ENCODE measurements around the gene HUNK.

- TF ChIP-seq EZH2 (optimal IDR thresholded peaks at IDR 0.05; ENCODE audit: low read depth, low read length), result no peak
- TF ChIP-seq, protein P1, sequence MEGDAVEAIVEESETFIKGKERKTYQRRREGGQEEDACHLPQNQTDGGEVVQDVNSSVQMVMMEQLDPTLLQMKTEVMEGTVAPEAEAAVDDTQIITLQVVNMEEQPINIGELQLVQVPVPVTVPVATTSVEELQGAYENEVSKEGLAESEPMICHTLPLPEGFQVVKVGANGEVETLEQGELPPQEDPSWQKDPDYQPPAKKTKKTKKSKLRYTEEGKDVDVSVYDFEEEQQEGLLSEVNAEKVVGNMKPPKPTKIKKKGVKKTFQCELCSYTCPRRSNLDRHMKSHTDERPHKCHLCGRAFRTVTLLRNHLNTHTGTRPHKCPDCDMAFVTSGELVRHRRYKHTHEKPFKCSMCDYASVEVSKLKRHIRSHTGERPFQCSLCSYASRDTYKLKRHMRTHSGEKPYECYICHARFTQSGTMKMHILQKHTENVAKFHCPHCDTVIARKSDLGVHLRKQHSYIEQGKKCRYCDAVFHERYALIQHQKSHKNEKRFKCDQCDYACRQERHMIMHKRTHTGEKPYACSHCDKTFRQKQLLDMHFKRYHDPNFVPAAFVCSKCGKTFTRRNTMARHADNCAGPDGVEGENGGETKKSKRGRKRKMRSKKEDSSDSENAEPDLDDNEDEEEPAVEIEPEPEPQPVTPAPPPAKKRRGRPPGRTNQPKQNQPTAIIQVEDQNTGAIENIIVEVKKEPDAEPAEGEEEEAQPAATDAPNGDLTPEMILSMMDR (IDR thresholded peaks at IDR 0.05; ENCODE audit: low read length), result no peak
Measured at GRCh38 chr21:31959881-31960280, 87.1 kb downstream of the HUNK start.

All from MM.1S (cell line).